ENCODE measurements around the gene VEZF1.
A peak's percentile ranks its signal among the peaks of the same experiment; 100 is the strongest.

VEZF1 gene

DNA sequence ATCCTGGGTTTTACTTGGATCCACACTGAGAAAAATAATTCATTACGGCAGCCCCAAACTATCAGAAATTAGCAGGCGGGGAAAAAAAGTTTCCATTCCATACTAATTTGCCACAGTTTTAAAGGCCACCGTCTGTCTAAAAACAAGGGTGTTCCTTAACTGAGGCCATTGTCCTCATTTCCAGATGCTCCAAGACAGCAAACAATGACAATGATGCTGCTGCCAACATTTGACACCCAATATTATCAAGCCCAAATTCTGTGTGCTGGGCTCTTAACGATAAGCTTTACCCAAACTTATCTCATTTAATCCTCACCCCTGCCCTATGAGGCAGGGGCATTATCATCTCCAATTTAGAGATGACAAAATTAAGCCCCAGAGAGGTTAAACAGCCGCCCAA, 59.1 kb downstream of the VEZF1 start:
- Histone ChIP-seq H3K27me3 (no peaks in the 10 kb centered on the region), H3K36me3 (no peaks in the 10 kb centered on the region), H3K4me3 (ENCODE audit: low read depth, low read length) (no peak overlapping the region), H3K9me3 (no peaks in the 10 kb centered on the region), H3K4me1 (peaks cover 11% of the 10 kb centered on the region)
- TF ChIP-seq, protein P1, sequence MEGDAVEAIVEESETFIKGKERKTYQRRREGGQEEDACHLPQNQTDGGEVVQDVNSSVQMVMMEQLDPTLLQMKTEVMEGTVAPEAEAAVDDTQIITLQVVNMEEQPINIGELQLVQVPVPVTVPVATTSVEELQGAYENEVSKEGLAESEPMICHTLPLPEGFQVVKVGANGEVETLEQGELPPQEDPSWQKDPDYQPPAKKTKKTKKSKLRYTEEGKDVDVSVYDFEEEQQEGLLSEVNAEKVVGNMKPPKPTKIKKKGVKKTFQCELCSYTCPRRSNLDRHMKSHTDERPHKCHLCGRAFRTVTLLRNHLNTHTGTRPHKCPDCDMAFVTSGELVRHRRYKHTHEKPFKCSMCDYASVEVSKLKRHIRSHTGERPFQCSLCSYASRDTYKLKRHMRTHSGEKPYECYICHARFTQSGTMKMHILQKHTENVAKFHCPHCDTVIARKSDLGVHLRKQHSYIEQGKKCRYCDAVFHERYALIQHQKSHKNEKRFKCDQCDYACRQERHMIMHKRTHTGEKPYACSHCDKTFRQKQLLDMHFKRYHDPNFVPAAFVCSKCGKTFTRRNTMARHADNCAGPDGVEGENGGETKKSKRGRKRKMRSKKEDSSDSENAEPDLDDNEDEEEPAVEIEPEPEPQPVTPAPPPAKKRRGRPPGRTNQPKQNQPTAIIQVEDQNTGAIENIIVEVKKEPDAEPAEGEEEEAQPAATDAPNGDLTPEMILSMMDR (IDR thresholded peaks at IDR 0.05; ENCODE audit: low read depth, low read length), result no peak
- DNase-seq, result no peak

- TF ChIP-seq, protein P1 (IDR thresholded peaks at IDR 0.05; ENCODE audit: low read depth, low read length), result no peak
- Histone ChIP-seq H3K4me3 (ENCODE audit: low read depth, low read length) (no peak overlapping the region), H3K9me3 (no peaks in the 10 kb centered on the region), H3K27me3 (no peaks in the 10 kb centered on the region), H3K4me1 (peaks cover 11% of the 10 kb centered on the region), H3K36me3 (no peaks in the 10 kb centered on the region)
- no peak for DNase-seq
Observed at GRCh38 chr17:57927048-57927723, 60.9 kb downstream of the VEZF1 start.

- TF ChIP-seq, protein P1 (IDR thresholded peaks at IDR 0.05; ENCODE audit: low read depth, low read length), result no peak
- Histone ChIP-seq H3K4me3 (ENCODE audit: low read depth, low read length) (no peak overlapping the region), H3K9me3 (no peaks in the 10 kb centered on the region), H3K36me3 (no peaks in the 10 kb centered on the region), H3K4me1 (peaks cover 11% of the 10 kb centered on the region), H3K27me3 (no peaks in the 10 kb centered on the region)
- DNase-seq, result no peak
Observed at GRCh38 chr17:57926723-57927047, 61.4 kb downstream of the VEZF1 start.

- Histone ChIP-seq H3K4me1 (peaks cover 11% of the 10 kb centered on the region), H3K9me3 (no peaks in the 10 kb centered on the region), H3K4me3 (ENCODE audit: low read depth, low read length) (no peak overlapping the region), H3K36me3 (no peaks in the 10 kb centered on the region), H3K27me3 (no peaks in the 10 kb centered on the region)
- peak; percentile 83 for DNase-seq
- TF ChIP-seq, protein P1 (IDR thresholded peaks at IDR 0.05; ENCODE audit: low read depth, low read length), result no peak
Observed at GRCh38 chr17:57925361-57925990, 62.6 kb downstream of the VEZF1 start.

DNA sequence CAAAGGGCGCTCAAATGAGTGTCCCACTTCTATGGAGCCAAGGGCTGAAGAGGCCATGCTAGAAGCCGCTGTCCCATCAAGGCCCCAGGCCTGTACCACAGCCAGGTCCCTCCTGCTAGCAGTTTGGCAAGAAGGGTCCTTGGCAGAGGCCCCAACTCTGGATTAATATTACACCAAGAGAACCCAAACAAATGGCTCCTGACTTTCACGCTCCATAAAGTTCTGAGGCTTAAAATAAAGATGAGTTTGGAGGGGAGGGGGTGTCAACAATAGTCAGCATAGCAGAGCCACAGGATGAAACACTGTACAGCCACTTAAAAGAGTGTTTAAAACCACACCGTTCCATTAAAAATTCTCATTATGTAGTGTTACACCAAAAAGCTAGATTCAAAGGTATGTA, 63.4 kb downstream of the VEZF1 start:
- Histone ChIP-seq H3K9me3 (no peaks in the 10 kb centered on the region), H3K36me3 (no peaks in the 10 kb centered on the region), H3K27me3 (no peaks in the 10 kb centered on the region), H3K4me3 (ENCODE audit: low read depth, low read length) (no peak overlapping the region), H3K4me1 (peaks cover 11% of the 10 kb centered on the region)
- DNase-seq, result no peak
- TF ChIP-seq, protein P1 (IDR thresholded peaks at IDR 0.05; ENCODE audit: low read depth, low read length), result no peak
